C4-2B (cell line): ENCODE measurements around the gene PRRC2B.

Experiments
- H3K27ac ChIP-seq: fragments of 450-650 bp; 2 replicates; pipeline ENCODE4 v1.5.1; 2017
- CTCF ChIP-seq: fragments of 450-650 bp; conservative IDR thresholded peaks from 2 replicates; pipeline ENCODE4 v1.5.1; 2017; ENCODE audit warnings: mild to moderate bottlenecking
- ZFX ChIP-seq: fragments of 450-650 bp; IDR thresholded peaks from 2 replicates; pipeline ENCODE4 v1.6.1; 2017

Gene PRRC2B

GRCh38 chr9:131405858-131406537, 12.1 kb downstream of the PRRC2B start:
- peak overlapping the region; percentile 10 for H3K27ac ChIP-seq
- no peak for TF ChIP-seq ZFX
- TF ChIP-seq CTCF, result no peak

GRCh38 chr9:131406563-131407436, 12.9 kb downstream of the PRRC2B start:
- TF ChIP-seq ZFX, result no peak
- TF ChIP-seq CTCF, result no peak
- peak overlapping the region; percentile 25 for H3K27ac ChIP-seq

GRCh38 chr9:131407717-131408195, 13.9 kb downstream of the PRRC2B start:
- H3K27ac ChIP-seq, result peak overlapping the region; percentile 25
- TF ChIP-seq CTCF (no peak), ZFX (no peak)

GRCh38 chr9:131409458-131409992, 15.6 kb downstream of the PRRC2B start:
- no peak for TF ChIP-seq CTCF
- TF ChIP-seq ZFX, result no peak
- H3K27ac ChIP-seq, result peak overlapping the region; percentile 58

GRCh38 chr9:131410044-131410491, 16.2 kb downstream of the PRRC2B start:
- peak overlapping the region; percentile 7; the same call in 1 of the 2 replicates for H3K27ac ChIP-seq
- no peak for TF ChIP-seq ZFX
- no peak for TF ChIP-seq CTCF

- no peak overlapping the region for H3K27ac ChIP-seq
- no peak for TF ChIP-seq ZFX
- no peak for TF ChIP-seq CTCF
Observed at GRCh38 chr9:131411719-131412681, 18.1 kb downstream of the PRRC2B start.
